C4-2B (cell line): ENCODE results near the gene SLC44A1.
A peak's percentile ranks its signal among the peaks of the same experiment; 100 is the strongest.

Source experiments
- H3K27ac ChIP-seq: fragments of 450-650 bp; 2 replicates; pipeline ENCODE4 v1.5.1; 2017
- ZFX ChIP-seq: fragments of 450-650 bp; IDR thresholded peaks from 2 replicates; pipeline ENCODE4 v1.6.1; 2017
- TF ChIP-seq, protein P1 (sequence below): fragments of 450-650 bp; conservative IDR thresholded peaks from 2 replicates; pipeline ENCODE4 v1.5.1; 2017; ENCODE audit warnings: mild to moderate bottlenecking

The SLC44A1 gene

DNA sequence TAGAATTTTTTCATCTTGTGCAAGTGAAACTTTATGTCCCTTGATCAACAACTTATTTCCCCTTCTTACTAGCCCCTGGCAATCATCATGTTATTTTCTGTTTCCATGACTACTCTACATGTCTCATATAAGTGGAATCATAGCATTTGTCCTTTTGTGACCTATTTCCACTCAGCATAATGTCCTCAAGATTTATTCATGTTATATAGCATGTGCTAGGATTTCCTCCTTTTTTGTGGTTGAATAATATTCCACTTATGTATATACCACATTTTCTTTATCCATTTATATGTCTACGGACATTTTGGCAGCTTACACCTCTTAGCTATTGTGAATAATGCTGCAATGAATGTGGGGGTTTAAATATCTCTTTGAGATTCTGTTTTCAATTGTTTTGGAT is 224.4 kb downstream of the SLC44A1 start:
- no peak overlapping the region for H3K27ac ChIP-seq
- TF ChIP-seq, protein P1, sequence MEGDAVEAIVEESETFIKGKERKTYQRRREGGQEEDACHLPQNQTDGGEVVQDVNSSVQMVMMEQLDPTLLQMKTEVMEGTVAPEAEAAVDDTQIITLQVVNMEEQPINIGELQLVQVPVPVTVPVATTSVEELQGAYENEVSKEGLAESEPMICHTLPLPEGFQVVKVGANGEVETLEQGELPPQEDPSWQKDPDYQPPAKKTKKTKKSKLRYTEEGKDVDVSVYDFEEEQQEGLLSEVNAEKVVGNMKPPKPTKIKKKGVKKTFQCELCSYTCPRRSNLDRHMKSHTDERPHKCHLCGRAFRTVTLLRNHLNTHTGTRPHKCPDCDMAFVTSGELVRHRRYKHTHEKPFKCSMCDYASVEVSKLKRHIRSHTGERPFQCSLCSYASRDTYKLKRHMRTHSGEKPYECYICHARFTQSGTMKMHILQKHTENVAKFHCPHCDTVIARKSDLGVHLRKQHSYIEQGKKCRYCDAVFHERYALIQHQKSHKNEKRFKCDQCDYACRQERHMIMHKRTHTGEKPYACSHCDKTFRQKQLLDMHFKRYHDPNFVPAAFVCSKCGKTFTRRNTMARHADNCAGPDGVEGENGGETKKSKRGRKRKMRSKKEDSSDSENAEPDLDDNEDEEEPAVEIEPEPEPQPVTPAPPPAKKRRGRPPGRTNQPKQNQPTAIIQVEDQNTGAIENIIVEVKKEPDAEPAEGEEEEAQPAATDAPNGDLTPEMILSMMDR, result no peak
- TF ChIP-seq ZFX, result no peak

DNA sequence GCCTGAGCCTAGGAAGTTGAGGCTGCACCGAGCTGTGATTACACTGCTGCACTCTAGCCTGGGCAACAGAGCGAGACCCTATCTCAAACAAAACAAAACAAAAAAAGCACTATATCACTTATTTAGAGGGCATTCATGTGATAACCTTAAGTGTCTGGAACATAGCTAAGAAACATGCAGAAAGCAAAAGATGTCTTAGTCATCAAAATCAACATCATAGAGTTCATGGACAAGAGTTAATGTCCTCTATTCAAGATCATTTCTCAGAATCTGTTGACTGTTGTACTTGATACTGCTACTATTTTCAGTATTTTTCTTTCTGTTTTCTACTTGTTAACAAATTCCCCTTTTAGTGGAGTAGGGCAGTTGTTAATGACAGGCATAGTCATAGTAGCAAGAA is 228.8 kb downstream of the SLC44A1 start:
- TF ChIP-seq, protein P1, result no peak
- TF ChIP-seq ZFX, result no peak
- no peak overlapping the region for H3K27ac ChIP-seq

DNA sequence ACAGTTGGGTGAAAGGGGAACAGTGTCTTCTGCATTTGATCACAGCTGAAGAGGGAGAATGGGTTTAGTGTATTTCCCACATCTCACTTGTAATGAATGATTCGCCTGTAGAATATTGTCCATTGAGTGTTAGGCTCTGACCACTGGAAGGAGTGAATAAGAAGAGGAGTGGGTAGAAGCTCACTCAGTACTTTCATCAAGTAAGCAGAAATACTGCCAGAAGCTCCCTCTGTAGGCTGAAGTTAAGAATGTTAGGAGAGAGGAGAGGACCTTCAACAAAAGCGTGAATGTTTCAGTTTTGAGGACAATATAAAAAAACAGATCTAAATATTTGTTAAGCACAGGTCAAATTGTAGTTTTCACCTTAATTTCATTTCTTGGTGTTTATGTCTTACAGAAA is 230.9 kb downstream of the SLC44A1 start:
- H3K27ac ChIP-seq, result no peak overlapping the region
- TF ChIP-seq, protein P1, result peak; percentile 33
- TF ChIP-seq ZFX, result no peak

DNA sequence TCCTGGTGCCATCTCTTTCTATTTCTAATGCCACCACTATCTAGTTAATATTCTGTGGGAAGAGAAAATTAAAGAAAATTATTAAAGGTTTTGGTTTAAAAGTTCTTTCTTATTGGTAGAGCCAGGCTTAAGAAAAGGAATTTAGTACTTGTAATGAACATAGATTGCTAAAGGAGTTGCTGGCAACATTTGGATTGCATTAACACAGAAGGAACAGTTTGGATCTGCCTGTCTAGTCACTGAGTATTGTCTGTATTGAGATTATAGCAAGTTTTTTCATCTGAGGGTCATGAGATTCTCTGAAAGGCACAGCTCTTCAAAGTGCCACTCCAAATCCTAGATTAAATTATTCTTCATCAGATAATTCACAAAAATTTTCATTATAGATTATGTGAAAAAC is 235.4 kb downstream of the SLC44A1 start:
- no peak for TF ChIP-seq ZFX
- TF ChIP-seq, protein P1, result no peak
- no peak overlapping the region for H3K27ac ChIP-seq

DNA sequence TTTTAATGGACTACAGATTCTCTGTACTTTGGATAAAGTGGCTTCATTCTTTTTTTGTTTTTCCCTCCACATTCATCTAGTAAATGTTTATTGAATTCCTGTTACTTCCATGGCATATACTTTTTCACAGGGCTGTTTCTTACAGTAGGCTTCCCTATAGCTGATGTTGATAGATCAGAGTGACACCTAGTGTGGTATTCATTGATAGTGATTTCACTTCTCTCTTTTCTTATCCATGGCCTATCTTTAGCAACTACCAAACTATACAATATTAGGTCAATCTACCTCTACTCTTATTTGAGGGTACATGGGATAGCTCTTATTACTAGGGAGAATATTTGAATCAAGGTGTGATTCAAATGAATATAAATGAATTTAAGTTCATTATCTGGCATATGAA is 239.2 kb downstream of the SLC44A1 start:
- no peak for TF ChIP-seq ZFX
- TF ChIP-seq, protein P1, result no peak
- H3K27ac ChIP-seq, result no peak overlapping the region

DNA sequence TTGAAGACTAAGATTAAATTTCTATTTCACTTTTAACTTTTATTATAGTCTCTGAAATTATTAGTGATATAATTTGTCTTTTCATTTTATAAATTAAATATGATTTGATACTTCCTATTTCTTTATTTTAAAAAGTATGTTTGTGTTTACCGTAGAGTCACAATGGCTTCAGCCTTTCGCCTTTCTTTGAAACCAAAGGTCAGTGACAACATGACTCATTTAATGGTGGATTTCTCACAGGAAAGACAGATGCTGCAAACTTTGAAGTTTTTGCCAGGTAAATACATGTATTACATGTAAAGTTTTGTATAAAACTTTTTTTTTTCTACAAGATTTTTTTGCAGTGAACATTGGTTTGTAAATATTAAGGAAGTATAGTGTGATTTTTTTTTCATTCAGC is 239.8 kb downstream of the SLC44A1 start:
- H3K27ac ChIP-seq, result no peak overlapping the region
- no peak for TF ChIP-seq ZFX
- TF ChIP-seq, protein P1, result no peak

DNA sequence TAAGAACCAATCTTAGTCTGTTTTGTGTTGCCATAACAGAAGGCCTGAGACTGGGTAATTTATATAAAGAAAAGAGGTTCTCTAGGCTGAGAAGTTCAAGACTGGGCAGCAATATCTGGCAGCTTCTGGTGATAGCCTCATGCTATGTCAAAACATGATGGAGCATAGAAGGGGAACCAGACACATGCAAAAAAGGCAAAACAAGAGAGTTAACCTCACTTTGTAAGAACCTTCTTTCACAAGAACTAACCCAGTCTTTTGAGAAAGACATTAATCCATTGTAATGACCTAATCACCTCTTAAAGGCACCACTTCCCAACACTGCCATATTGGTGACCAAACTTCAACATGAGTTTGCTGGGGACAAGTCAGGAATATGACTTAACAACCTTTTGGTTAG is 240.7 kb downstream of the SLC44A1 start:
- no peak overlapping the region for H3K27ac ChIP-seq
- TF ChIP-seq ZFX, result no peak
- TF ChIP-seq, protein P1, result no peak
